Activated CD4-positive, alpha-beta T cell treated with anti-CD3 and anti-CD28 coated beads for 1 hour (primary cell): ENCODE results near the gene RHOD.

Experiments used
- DNase-seq: peaks from one replicate; pipeline ENCODE4 v3.0.0-alpha.2; 2020

RHOD gene

GRCh38 chr11:67032830-67033551, 23.7 kb upstream of the RHOD start:
- DNase-seq, result no peak

DNA sequence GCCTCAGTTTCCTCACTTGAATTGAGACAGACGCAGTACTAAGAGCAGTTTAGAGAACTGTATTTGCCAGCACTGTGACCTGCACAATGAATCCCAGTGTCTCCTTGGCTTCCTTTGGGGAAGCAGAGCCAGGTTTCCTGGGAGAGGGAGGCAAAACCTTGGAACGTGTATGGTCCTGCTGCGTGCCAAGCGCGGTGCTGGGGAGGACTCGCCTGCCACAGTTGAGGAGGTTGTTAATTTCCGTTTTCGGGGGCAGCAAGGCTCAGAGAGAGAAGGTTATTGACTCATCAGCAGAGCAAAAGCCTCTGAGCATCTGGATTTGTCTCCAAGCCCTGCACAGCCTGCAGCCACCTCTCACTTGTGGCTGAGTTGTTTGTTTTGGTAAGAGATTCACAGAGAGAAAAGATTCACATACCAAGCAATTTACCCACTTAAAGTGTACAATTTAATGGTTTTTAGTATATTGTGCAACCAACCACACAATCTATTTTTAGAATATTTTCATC, 22.9 kb upstream of the RHOD start:
- DNase-seq, result no peak

DNA sequence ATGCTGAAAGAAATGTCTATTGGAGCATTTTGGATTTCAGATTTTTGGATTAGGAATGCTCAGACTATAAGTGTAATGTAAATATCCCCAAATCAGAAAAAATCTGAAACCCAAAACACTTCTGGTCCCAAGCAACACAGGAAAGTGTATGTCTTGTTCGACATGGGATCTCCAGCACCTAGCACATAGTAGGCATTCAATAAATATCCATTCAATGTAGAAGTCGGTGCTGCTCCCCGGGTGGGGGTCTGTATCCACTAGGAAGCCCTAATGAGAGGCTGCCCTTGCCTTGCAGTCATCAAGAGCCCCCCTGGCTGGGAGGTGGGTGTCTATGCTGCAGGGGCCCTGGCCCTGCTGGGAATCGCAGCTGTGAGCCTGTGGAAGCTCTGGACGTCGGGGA, 22.3 kb upstream of the RHOD start:
- no peak for DNase-seq

DNA sequence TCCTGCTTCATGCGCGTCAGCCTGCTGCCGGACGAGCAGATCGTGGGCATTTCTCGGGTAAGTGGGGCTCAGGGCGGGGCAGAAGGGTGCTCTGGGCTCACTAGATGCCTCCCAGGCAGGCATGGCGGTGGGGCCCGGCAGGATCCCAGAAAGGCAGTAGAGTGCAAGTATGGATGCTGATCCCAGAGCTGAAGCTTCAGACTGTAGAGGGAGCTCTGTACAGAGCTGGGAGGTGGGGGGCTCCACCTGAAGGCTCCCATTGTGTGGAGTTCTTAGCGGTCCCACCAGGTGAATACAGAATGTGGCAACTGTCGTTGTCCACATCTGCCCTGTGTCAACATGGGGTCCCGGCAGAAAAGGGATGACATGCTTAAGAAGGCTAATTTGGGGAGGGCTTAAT, 16.5 kb upstream of the RHOD start:
- DNase-seq, result no peak

GRCh38 chr11:67041602-67042001, 15.0 kb upstream of the RHOD start:
- no peak for DNase-seq

DNA sequence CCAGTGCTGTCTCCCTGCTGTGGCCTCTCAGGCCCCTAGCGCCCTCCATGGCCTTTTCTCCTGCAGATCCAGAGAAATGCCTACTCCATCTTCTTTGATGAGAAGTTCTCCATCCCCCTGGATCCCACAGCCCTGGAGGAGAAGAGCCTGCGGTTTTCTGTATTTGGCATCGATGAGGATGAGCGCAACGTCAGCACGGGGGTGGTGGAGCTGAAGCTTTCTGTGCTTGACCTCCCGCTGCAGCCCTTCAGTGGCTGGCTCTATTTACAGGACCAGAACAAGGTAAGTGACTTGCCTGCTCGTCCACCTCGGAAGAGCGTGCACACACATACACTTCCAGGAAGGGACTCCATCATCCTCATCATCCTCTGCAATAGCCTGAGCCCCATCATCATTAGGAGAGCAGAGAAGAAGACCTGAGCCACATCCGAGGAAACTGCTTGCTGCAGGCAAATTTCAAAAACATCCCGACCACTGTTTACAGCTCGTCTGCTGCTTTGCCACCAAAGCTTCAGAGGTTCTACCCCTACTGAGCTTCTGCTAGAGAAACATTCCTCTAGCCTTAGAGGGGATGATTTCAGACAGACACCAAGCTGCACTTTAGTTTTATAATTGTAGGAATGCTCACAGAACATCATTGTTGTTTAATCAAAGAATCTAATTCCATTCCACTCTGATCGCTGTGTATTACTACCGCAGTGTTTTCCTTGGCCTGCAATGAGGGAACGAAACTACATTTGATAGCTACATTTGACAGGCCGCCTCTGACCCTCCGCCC, 12.9 kb upstream of the RHOD start:
- no peak for DNase-seq

DNA sequence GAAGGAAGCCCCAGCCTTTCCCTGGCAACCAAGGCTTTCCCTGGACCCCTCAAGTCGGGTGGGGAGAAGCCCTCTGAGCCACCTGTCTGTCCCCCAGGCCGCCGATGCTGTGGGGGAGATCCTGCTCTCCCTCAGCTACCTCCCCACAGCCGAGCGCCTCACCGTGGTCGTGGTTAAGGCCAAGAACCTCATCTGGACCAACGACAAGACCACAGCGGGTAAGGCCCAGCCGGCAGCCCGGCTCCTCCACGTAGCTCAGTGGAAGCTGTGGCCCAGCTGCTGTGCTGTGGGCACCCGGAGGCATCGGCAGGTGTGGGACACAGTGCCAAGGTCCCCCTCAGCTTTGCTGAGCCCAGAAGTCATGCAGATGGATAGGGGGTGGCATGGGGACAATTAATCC, 12.2 kb upstream of the RHOD start:
- DNase-seq, result no peak

GRCh38 chr11:67045314-67045713, 11.3 kb upstream of the RHOD start:
- no peak for DNase-seq

DNA sequence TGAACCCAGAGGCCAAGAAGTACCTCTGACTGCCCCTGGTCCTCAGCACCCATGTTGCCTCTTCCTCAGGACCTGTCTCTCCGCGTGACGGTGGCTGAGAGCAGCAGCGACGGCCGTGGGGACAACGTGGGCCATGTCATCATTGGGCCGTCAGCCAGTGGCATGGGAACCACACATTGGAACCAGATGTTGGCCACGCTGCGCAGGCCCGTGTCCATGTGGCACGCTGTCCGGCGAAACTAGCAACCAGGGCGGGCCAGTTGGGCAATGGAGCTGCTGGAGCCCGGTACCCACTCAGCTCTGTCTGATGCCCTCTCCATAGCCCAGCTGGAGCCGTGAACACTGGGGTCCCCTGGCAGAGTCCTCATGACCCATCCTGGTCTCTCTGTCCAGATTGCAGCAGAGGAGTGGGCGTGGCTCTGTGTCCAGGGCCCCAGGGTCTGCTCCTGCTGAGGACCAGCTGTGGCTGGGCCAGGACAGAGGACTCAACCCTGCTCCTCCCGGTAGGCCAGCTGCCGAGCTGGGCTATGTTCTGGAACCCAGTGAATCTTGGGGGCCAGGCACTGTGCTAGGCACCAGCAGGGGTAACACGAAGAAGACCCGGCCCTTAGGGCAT, 8.0 kb upstream of the RHOD start:
- DNase-seq, result no peak

GRCh38 chr11:67050139-67050538, 6.5 kb upstream of the RHOD start:
- DNase-seq, result no peak

DNA sequence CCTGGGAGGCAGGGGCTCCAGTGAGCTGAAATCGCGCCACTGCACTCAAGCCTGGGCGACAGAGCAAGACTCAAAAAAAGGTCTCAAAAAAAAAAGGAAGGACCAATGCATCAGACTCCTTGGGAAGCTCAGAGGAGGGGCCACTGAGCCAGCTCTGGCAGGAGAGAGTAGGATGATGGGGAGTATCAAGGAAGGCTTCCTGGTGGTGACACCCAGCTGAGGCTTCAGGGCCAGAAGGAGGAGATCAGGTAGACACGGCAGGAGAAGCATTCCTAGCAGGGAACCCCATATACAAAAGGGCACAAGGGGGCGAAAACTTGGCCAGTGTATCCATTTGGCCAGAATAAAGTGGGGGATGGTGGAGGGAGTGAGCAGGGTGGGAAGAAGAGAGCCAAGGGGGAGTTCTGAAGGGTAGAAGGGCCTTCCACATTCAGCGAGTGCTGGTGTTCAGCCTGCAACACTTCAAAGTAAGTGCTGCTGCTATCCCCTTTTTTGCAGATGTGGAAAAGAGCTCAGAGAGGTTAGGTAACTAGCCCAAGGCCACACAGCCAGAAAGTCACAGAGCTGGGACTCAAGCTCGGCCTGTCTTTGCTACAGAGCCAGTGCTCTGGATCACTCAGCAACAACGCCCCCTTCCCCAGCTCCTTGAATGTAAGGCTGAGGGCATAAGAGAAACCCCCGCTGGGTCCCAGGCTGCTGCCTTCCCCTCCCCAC, 5.3 kb upstream of the RHOD start:
- no peak for DNase-seq

GRCh38 chr11:67051945-67052488, 4.6 kb upstream of the RHOD start:
- no peak for DNase-seq

- DNase-seq, result no peak
Measured at GRCh38 chr11:67052891-67053290, 3.8 kb upstream of the RHOD start.

GRCh38 chr11:67053896-67054329, 2.7 kb upstream of the RHOD start:
- DNase-seq, result no peak

- DNase-seq, result no peak
Measured at GRCh38 chr11:67054346-67054835, 2.3 kb upstream of the RHOD start.

DNA sequence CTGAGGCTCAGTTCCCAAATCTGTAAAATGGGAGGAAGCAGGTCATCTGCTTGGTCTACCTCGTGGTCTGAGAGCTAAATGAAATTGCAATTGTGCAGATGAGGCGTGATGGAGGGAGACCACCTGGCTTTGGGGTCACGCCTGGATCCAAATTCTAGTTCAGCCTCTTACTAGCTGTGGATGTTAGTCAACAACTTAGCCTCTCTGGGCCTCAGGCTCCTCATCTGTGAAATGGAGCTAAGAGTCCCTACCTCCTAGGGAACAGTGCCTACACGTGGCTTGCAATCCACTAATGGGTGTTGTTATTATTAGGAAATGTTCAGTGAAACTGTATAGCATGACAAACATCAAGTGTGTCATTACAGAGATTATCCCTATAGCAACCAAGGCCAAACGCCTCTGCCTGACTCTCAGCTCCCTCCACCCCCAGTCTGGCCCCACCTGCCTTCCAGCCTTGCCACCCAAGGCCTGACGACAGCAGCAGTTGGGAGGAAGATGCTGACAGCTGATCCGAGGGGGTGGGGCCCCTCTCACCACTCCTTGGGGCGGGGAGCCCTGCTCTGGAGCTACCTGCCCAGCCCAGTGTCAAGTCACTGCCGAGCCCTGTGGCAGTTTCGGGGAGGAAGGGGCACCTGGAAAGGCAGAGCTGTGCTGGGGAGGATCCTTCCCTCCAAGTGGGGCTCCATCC, 1.7 kb upstream of the RHOD start:
- DNase-seq, result no peak

GRCh38 chr11:67055812-67056211, 835 bp upstream of the RHOD start:
- no peak for DNase-seq

GRCh38 chr11:67057205-67057672, 592 bp downstream of the RHOD start:
- no peak for DNase-seq

GRCh38 chr11:67058506-67058905, 1.9 kb downstream of the RHOD start:
- DNase-seq, result no peak

- DNase-seq, result no peak
Measured at GRCh38 chr11:67059671-67060070, 3.0 kb downstream of the RHOD start.

DNA sequence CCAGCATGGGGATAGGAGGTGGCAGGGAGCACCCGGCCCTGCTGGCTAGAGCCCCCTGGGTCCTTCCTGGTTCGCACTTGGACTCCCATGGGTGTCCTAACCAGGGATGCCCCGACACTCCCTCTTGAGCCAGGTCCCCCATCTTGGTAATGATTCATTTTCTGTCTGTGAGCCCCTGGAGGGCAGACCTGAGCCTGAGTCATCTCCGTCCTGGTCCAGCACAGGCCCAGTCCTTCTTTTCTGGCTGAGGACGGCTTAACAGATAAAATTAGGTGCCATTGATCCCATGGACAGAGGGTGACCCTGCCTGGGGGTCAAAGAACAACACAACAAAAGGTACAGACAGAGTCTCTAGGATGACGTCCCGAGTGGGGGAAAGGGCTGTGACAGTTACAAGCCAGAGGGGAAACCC, 3.5 kb downstream of the RHOD start:
- no peak for DNase-seq
